ENCODE data around the gene HOXB8.

HOXB8 gene

GRCh38 chr17:48598736-48599135, 16.4 kb downstream of the HOXB8 start:
- Histone ChIP-seq H3K9ac (ENCODE audit: low read length) (no peak overlapping the region), H3K4me1 (ENCODE audit: control insufficient read depth, insufficient read depth, low read length) (peaks cover 36% of the 10 kb centered on the region), H3K27ac (ENCODE audit: low read depth, low read length) (peak overlapping the region; percentile 82), H3K27me3 (ENCODE audit: control insufficient read depth, insufficient read depth, low read length) (peaks cover 2% of the 10 kb centered on the region), H3K36me3 (ENCODE audit: control insufficient read depth, insufficient read depth, low read length) (no peaks in the 10 kb centered on the region), H3K4me3 (ENCODE audit: low read length) (no peak overlapping the region)

- Histone ChIP-seq H3K4me1 (ENCODE audit: control insufficient read depth, insufficient read depth, low read length) (peaks cover 36% of the 10 kb centered on the region), H3K27me3 (ENCODE audit: control insufficient read depth, insufficient read depth, low read length) (peaks cover 2% of the 10 kb centered on the region), H3K27ac (ENCODE audit: low read depth, low read length) (peak overlapping the region; percentile 82)
Measured at GRCh38 chr17:48597778-48598631, 17.1 kb downstream of the HOXB8 start.

DNA sequence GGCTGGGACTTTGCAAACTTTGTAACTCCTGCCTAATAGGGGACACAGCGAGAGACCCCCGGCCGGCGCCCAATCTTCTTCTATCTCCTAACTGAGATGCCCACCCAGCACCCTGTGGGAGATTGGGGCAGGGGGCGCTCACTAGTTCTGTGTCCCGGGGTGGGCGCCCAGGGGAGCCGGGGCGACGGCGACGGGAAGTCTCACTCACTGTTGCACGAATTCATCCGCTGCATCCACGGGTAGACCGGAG, 17.6 kb downstream of the HOXB8 start:
- Histone ChIP-seq H3K27me3 (ENCODE audit: control insufficient read depth, insufficient read depth, low read length) (peaks cover 2% of the 10 kb centered on the region), H3K4me1 (ENCODE audit: control insufficient read depth, insufficient read depth, low read length) (peaks cover 36% of the 10 kb centered on the region), H3K36me3 (ENCODE audit: control insufficient read depth, insufficient read depth, low read length) (no peaks in the 10 kb centered on the region), H3K27ac (ENCODE audit: low read depth, low read length) (peak overlapping the region; percentile 82), H3K4me3 (ENCODE audit: low read length) (peak overlapping the region; percentile 62), H3K9ac (ENCODE audit: low read length) (peak overlapping the region; percentile 2)

More at GRCh38 chr17:48597778-48598631, 17.1 kb downstream of the HOXB8 start:
- H3K36me3 ChIP-seq (ENCODE audit: control insufficient read depth, insufficient read depth, low read length): no peaks in the 10 kb centered on the region
- peak overlapping the region; percentile 62 for H3K4me3 ChIP-seq (ENCODE audit: low read length)
- peak overlapping the region; percentile 2 for H3K9ac ChIP-seq (ENCODE audit: low read length)

GRCh38 chr17:48596735-48597527, 18.2 kb downstream of the HOXB8 start:
- no peaks in the 10 kb centered on the region for H3K36me3 ChIP-seq (ENCODE audit: control insufficient read depth, insufficient read depth, low read length)
- peak overlapping the region; percentile 62 for H3K4me3 ChIP-seq (ENCODE audit: low read length)
- peaks cover 34% of the 10 kb centered on the region for H3K4me1 ChIP-seq (ENCODE audit: control insufficient read depth, insufficient read depth, low read length)
- H3K27ac ChIP-seq (ENCODE audit: low read depth, low read length): peak overlapping the region; percentile 82
- peaks cover 2% of the 10 kb centered on the region for H3K27me3 ChIP-seq (ENCODE audit: control insufficient read depth, insufficient read depth, low read length)
- peak overlapping the region; percentile 3 for H3K9ac ChIP-seq (ENCODE audit: low read length)

DNA sequence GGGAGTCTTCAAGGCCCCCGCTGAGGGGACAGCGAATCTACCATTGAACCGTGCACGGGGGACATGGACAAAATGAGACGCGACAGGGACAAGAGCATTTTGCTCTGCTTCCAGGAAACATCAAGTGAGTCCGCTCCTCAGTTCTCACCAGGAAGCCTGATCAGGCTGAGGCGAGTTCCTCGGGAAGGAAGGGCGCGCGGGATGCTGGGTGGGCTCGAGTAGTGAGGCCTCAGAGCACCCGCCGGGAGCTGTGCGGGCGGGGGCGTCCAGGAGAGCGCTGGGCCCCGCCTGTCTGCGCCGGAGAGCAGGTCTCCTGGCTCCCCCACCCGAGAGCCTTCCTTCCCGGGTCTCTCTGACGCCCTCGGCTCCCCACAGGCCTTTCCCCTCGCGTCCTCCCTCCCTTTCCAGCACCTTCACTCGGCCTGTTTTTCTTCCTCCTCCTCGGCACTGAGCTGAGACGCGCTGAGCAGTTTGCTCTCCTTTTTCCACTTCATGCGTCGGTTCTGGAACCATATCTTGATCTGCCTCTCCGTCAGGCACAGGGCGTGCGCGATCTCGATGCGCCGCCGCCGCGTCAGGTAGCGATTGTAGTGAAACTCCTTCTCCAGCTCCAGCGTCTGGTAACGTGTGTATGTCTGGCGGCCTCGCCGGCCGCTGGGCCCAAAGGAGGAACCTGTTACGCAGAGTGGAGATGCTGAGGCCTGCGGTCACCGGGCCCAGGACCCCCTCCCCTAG, 18.9 kb downstream of the HOXB8 start:
- Histone ChIP-seq H3K27ac (ENCODE audit: low read depth, low read length) (peak overlapping the region; percentile 82), H3K27me3 (ENCODE audit: control insufficient read depth, insufficient read depth, low read length) (peaks cover 2% of the 10 kb centered on the region), H3K9ac (ENCODE audit: low read length) (peak overlapping the region; percentile 3), H3K36me3 (ENCODE audit: control insufficient read depth, insufficient read depth, low read length) (no peaks in the 10 kb centered on the region), H3K4me3 (ENCODE audit: low read length) (peak overlapping the region; percentile 62), H3K4me1 (ENCODE audit: control insufficient read depth, insufficient read depth, low read length) (peaks cover 32% of the 10 kb centered on the region)

DNA sequence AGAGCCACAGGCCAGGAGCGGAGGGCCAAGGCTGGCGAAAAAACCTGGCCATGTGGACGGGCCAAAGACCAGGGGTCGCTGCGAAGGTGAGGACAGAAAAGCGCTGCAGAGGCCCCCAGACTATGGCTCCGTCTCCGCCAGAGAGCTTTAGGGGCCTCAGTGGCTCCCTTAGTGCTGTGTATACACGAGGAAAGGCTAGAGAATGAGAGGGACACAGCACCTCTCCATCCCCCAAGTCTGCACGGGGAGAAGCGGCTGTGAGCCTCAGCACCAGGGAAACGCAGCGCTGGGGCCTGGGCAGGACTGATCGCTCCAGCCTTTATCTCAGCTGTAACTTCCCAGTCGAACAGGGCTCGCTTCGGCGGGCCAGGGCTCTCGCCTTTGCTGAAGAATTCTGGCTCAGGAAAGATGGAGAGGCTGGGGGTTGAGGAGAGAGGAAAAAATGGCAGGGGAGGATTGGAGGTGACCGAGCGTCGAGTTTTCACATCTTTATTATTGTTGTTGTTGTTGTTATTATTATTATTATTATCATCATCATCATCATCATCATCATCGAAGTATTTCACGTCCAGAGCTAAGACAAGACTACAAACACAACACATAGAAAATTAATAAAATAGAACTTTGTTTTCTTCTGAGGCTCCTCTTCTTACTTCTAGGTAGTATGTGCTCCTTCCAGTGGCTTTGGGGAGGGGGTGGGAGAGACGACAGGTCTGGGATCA, 19.7 kb downstream of the HOXB8 start:
- Histone ChIP-seq H3K9ac (ENCODE audit: low read length) (no peak overlapping the region), H3K4me1 (ENCODE audit: control insufficient read depth, insufficient read depth, low read length) (peaks cover 29% of the 10 kb centered on the region), H3K27ac (ENCODE audit: low read depth, low read length) (peak overlapping the region; percentile 90), H3K27me3 (ENCODE audit: control insufficient read depth, insufficient read depth, low read length) (peaks cover 2% of the 10 kb centered on the region), H3K4me3 (ENCODE audit: low read length) (peak overlapping the region; percentile 94), H3K36me3 (ENCODE audit: control insufficient read depth, insufficient read depth, low read length) (no peaks in the 10 kb centered on the region)

DNA sequence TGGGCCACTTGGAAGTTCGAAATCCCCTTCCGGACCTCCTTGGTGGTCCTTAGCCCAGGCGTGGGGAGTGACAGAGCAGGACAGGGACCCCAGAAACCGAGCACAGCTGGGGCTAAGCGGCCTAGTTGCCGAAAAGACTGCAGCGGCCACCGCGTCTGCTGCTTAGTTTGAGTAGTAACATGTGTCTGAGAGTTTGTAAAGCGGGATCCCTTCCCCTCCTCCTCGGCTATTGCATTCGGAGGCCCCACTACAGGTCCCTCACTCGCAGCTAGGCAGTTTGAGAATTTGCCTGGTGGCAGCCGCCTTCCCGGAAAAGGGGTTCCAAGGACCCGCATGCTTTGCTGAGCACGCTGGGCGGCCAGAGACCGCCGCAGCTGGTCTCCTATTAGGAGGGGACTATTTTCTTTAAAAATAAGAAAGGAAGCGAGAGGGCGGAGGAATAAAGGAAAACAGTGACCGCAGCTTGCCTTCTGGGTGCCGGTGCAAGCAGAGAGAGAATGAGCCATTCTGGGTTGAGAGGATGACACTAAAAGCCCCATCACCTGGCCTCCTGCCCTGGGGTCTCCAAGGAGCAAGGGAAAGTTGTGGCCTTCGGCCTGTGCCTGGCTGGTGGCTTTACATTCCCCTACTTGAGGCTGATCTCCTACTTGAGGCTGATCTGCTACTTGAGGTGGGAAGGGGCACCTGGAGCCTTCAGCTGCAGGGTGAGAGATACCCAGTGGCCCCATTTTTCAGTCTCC, 20.4 kb downstream of the HOXB8 start:
- Histone ChIP-seq H3K27me3 (ENCODE audit: control insufficient read depth, insufficient read depth, low read length) (peaks cover 2% of the 10 kb centered on the region), H3K36me3 (ENCODE audit: control insufficient read depth, insufficient read depth, low read length) (no peaks in the 10 kb centered on the region), H3K9ac (ENCODE audit: low read length) (no peak overlapping the region), H3K4me1 (ENCODE audit: control insufficient read depth, insufficient read depth, low read length) (peaks cover 23% of the 10 kb centered on the region), H3K27ac (ENCODE audit: low read depth, low read length) (peak overlapping the region; percentile 90), H3K4me3 (ENCODE audit: low read length) (peak overlapping the region; percentile 94)

DNA sequence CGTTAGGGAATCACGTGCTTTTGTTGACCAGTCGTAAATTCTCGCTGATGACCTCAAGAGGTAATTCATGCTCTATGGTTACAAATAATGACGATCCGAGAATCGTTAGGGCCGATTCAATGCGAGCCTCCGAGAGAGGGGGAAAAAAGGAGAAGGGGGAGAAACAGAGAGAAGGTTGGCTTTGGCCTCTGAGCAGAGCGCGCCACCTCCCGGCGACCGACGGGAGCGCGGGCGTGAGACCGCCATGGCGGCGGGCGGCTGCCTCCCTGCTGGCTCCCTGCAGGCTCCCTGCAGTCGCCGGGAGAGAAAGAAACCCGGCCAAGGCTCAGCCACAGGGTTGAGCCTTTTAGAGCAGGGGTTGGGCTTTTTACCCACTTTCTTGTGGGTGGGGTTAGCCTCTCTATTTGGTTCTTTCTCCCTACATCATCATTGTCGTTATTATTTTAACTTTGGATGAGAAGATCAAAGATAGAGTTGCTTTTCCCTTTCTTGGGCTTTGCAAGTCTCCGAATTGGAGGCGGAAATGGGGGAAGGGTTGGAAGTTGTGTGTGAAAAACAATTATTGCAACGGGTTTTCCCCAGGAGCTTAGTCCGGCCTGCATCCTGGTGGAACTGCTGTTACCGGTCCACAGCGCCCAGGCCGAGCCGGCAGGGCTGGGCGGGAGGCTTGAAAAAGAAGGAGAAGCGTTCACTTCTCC, 21.1 kb downstream of the HOXB8 start:
- no peaks in the 10 kb centered on the region for H3K36me3 ChIP-seq (ENCODE audit: control insufficient read depth, insufficient read depth, low read length)

DNA sequence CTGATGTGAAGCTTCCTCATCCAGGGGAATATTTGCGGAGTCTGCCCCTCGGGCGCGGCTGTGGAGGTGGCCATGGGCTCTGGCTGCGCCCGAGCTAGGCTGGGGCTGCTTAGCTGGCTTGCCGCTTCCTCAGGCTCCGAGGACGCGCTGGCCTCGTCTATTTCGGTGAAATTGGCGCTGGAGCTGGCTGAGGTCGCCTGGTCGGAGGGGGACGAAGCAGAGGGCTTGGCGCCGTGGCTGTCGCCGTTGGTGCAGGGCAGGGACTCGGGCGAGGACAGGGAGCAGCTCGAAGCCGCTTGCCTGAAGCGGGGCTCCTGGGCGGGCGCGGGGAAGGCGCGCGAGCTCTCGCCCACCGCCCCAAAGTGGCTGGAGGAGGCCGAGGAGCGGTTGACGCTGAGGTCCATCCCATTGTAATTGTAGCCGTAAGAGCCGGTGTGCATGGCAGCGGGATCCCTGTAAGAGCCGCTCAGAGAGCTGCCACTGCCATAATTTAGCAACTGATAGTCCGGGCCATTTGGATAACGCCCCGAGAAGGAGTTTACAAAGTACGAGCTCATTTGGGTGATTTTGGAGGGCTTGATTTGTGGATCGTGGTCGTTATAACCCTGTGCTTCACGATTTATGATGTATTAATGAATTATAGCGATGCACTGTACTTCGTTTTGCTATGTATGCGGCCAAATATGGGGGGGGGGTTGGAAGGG, 21.8 kb downstream of the HOXB8 start, which contains the start of gene HOXB5:
Gene HOXB5, minus strand, starts transcription at position 654 of the 704 bp plus-strand sequence. Its CDS starts 97 bp downstream, at position 557.
- Histone ChIP-seq H3K9ac (ENCODE audit: low read length) (no peak within 1 kb of the TSS), H3K4me1 (ENCODE audit: control insufficient read depth, insufficient read depth, low read length) (peaks cover 21% of the 10 kb centered on the region), H3K27me3 (ENCODE audit: control insufficient read depth, insufficient read depth, low read length) (no peaks in the 10 kb centered on the region), H3K4me3 (ENCODE audit: low read length) (peak within 1 kb of the TSS; percentile 94), H3K36me3 (ENCODE audit: control insufficient read depth, insufficient read depth, low read length) (no peaks in the 10 kb centered on the region), H3K27ac (ENCODE audit: low read depth, low read length) (peak within 1 kb of the TSS; percentile 90)

More for the DNA sequence above, 21.1 kb downstream of the HOXB8 start:
- Histone ChIP-seq H3K27ac (ENCODE audit: low read depth, low read length) (peak overlapping the region; percentile 90), H3K27me3 (ENCODE audit: control insufficient read depth, insufficient read depth, low read length) (peaks cover 2% of the 10 kb centered on the region), H3K9ac (ENCODE audit: low read length) (no peak overlapping the region), H3K4me3 (ENCODE audit: low read length) (peak overlapping the region; percentile 94), H3K4me1 (ENCODE audit: control insufficient read depth, insufficient read depth, low read length) (peaks cover 21% of the 10 kb centered on the region)

DNA sequence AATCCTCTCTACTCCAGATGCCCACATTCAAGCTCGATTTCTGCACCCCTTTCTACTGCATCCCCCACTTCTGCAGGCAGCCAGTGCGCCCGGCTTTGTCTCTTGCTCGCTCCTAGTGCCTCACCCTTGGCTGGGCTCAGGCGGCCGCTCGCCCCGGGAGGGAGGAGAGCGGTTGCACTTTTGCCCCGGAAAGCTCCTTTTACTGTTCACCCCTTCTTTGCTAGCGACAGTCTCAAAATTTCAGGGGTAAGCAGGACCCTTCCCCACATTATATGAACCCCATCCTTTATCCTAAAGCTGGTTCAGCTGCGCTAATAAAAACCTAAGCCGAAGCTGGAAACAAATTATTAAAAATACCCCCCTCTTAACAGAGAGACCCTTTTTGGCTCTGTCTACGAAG, 22.5 kb downstream of the HOXB8 start:
- no peaks in the 10 kb centered on the region for H3K27me3 ChIP-seq (ENCODE audit: control insufficient read depth, insufficient read depth, low read length)
- H3K4me3 ChIP-seq (ENCODE audit: low read length): peak overlapping the region; percentile 94
- H3K36me3 ChIP-seq (ENCODE audit: control insufficient read depth, insufficient read depth, low read length): no peaks in the 10 kb centered on the region
- peaks cover 21% of the 10 kb centered on the region for H3K4me1 ChIP-seq (ENCODE audit: control insufficient read depth, insufficient read depth, low read length)
- no peak overlapping the region for H3K9ac ChIP-seq (ENCODE audit: low read length)
- peak overlapping the region; percentile 90 for H3K27ac ChIP-seq (ENCODE audit: low read depth, low read length)

Data from rectal smooth muscle tissue (tissue), 1 donor.